ENCODE measurements around the gene TJP1.
"Not testable (repeated sequence)": the region's sequence is repeated elsewhere in the genome, so short reads cannot be mapped to it uniquely, and the experiment has no call there.

Gene TJP1

DNA sequence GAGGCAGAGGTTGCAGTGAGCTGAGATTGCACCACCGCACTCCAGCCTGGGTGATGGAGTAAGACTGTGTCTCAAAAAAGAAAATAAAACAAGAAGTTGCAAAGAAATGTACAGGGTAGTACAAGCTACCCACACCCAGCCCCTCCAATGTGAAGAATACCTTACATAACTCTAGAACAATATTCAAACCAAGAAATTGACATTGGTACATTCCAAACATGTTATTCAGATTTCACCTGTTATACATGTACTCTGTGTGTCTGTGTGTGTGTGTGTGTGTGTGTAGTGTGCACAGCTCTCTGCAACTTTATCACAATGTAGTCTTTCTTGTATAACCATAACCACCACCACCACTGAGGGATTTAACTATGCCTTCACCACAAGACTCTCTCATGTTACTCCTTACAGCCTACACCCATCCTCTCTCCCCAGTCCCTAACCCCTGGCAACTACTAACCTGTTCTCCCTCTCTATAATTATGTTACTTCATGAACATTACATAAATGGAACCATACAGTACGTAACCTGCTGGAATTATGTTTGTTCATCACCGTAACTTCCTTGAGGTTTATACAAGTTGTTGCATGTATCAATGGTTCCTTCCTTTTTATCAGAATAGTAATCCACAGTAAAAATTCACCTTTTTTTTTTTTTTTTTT is 16.2 kb upstream of the TJP1 start:
- no peak for DNase-seq

DNA sequence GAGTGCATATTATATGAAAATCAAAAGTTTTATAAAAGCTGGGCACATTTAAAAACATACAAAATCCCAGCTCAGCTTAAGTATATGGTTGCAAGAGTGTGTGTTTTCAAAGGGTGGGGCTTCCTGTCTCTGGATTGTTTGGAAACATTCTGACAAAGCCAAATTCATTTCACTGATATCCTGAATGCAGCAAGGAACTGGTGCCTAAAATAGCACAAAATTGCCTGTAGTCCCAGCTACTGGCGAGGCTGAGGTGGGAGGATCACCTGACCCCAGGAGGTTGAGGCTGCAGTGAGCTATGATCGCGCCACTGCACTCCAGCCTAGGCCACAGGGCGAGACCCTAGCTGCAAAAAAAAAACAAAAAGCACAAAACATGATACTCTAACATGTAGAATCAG is 13.0 kb upstream of the TJP1 start:
- peak; percentile 31 for DNase-seq

DNA sequence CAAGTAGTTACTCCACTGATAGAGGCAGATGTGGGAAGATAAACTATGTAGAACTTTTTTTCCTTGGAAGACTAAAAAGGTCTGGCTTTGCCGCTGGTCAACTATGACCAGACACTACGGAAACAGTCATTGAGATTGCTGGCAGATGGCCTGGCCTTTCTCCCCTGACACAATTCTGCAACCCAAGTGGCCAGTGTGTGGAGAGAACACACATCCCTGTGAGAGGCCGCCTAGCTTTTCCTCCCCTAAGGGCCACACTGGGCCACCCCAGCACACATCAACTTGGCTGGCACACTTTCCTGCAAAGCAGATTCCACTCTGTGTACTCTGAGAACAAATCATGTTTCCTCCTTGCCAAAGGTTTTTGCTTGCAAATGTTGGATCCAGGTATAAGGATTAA is 10.4 kb upstream of the TJP1 start:
- no peak for DNase-seq

DNA sequence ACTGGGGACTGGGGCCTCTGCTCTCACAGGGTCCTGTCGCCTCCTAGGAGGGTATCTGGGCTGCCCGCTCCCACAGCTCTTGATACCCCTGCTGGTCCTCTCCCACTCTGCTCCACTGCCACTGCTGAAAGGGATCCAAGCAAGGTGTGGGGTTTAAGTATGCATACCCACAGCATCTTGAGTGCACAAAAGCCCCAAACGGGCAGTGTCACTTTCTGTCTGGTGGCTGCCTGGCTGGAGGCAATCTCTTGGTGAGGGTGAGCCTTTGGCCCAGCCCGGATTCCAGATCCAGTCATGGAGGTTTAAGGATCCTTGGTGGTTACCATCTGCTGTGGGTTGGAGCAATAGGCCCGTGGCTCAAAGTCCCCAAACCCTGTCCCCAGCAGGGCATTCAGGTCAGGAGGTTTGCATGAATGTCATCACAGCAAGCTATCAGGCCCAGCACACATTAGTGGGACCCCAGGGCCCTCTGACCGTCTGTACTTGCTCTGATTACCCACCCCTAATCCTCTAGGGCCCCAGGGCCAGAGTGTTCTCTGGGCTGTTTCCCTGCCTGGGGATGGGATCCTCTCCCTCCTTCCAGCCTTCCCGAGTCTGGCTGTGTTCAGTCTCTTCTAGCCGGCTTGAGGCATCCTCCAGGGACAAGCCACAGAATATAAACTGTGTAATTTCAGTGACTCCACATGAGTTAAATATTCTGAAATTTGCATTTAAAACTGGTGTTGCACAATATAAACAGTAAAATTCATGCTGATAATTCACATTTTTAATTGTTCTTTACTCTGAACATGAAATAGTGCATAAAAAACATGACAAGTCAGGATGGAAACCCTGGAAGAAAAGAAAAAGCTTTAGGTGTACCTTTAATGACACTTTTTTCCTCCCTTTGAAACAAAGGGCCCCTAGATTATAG is 4.9 kb upstream of the TJP1 start:
- no peak for DNase-seq

DNA sequence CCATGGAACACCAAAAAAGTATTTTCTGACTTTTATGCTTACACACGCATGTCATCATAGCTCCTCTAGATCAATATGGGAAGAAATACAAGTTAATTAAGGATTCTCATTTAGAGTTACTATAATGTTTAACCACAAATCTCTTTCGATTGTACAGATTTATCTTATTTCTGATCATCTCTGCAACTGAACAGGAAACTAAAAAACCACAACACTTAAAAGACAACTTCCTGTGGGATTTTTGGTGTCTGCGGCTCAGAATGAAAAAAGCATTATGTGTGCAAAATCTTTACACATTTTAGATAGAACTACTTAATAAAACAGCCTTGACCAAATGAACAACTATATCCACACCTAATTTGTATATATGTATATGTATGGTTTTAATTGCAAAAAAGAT is 3.0 kb upstream of the TJP1 start:
- no peak for DNase-seq

DNA sequence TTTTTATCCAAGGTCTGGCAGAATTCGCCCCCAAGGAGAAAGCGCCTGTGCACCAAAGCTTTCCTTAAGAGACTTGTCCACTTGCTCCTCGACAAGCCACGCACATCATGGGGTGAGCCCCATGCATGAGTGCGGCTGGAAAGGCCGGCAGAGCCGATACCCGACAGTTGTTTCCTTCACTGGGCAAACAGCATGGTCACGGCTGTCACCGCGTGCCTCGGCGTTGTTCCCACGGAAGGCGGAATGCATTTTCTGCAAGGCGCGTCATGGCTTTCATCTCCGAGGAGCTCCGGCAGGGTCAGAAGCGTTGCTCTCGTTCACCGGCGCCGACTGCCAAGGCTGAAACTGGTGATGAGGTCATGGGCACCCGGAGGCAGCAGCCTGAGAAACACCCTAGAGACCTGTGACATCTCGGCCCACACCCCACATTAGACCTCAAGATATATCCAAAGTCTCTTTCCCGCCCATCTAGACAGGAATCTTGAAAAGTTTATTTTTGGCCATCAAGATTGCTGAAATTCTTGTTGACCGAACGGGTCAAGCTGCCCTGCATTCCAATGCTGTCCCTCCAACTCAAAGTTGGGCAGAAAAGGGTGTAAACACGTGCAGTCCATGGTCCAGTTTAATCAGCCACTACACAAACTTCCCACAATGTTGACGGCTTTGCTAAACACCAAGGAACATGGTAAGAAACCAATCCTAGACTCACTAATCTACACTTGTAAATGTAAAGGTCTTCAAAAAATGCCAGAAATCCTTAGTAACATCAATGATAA is 604 bp upstream of the TJP1 start:
- DNase-seq: no peak

DNA sequence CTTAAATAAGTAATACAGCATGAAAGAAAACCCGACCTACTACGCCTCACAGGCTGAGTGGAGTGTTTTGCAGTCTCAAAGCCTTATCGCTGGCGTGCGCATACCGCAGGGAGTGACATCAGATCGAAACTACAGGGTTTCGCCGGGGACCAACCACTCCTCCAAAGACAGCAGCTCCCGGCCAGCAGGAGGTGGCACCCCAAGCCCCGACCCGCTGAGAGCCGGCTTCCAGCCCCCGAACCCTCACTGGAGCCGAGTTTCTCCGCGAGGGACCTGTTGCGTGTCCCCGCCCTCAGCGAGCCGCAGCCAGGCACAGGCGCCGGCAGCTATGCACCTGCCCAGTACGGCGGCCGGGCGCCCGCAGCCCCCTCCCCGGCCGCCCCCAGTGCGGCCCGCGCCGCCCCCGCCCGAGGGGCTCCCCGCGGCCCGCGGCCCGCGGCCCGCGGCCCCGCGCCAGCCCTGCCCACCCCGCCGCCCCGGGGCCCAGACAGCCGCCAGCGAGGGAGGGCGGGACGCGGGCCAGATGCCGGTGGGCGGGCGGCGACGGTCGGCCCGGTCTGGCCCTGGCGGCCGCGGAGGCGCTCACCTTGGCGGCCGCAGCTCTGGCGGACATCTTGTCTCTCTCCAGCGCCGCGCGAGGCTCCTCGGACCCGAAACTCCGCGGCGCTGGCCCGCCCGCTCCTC is 710 bp downstream of the TJP1 start:
- peak; percentile 79 for DNase-seq

DNA sequence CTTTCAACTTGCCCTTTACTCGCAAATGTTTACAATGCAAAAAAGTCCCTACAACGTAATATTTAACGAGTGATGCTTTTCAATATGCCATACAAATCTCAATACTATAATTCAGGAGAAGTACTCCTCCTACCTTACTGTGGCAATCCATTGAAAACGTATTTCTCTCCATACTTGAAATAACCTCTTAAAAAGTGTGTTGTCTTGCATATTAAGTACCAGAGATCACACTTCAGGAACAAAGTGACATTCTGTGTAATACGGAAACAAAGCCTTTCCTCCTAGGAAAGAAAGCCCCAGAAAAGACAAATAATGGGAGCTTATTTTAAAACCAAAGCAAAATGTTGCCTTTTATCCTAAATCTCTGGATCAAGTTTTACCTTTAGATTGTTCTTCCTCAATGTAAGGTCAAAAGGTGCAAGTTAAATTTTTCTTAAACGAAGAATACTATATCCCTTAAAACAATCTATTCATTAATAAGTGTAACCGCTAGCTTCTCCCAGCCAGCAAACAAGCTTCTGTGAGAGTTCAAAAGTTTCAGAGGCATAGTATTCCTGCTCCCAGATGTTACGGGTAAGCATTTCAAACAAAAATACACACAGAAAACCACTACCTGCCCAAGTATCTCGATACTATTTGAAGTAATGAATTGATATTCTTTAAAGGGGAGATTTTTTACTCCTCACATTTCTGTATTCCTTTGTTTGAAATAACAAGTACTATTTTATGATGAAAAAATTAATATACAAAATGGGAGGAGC is 1.7 kb downstream of the TJP1 start:
- no peak for DNase-seq

DNA sequence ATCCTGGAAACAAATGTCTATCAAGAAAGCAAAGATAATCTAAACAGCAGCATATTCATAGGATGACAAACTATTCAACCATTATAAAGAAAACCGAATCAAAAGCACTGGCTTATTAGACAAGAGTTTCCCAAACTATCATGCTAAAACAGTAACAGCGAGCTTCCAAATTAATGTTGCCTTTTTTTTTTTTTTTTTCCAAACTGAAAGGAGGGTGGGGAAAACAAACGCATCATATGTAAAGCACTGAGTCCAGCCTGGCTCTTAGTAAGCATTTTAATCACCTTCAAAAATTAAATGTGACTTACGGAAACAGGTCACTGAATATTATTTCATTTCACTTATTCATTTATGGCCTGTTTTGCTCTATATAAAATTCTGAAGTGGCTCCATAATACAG is 2.3 kb downstream of the TJP1 start:
- DNase-seq: no peak

DNA sequence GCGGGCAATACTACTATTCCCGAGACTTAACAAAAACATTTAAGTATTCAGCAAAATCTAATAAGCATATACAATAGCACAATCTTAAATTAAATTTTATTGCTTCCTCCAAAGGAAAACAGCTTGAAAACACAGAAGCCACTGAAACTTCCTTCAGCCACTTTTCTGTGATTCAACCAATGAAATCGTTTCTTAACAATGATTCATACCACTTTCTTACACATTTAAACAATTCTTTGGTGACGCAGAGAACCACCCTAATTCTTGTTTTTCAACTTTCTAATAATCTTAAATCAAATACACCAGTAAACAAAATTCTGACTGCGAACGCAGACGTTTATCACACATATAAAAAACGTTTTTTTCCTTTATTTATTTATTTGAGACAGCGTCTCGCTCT is 4.1 kb downstream of the TJP1 start:
- DNase-seq: no peak

DNA sequence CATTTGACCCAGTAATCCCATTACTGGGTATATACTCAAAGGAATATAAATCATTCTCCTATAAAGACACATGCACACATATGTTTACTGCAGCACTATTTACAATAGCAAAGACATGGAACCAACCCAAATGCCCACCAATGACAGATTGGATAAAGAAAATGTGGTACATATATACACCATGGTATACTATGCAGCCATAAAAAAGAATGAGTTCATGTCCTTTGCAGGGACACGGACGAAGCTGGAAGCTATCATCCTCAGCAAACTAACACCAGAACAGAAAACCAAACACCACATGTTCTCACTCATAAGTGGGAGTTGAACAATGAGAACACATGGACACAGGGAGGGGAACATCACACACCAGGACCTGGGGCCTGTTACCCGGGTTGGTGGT is 4.8 kb downstream of the TJP1 start:
- DNase-seq: not testable (repeated sequence)

DNA sequence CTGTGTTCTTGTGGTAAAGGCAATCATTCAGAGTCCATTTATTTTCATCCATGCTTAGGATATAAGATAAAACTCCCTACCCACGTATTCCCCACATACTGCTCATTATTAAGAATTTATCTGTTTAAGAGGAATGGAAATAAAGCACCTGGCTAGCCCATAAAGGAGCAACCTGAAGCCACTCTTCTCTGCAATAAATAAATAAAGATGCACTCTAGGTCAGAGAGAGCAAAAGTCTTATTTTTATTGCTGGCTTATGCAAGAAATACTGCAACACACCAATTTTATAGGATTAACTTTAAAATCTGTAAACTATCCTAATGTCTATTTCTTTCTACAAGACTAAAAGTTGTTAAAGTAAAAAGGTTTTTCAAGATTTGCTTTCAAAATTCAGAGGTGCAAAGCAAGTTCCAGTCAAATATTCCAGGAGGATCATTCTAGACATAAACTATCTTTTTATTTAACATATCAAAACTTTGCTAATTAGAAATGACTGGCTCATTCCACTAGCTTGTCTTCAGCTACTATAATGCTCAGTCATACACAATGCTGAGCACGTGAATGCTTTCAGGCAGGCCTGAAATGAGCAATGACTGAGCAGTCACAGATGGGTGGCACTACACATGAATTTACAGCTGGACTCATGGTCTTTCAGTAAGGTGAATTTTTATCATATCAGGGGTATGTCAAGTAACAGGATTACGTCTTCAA is 7.1 kb downstream of the TJP1 start:
- DNase-seq: no peak

DNA sequence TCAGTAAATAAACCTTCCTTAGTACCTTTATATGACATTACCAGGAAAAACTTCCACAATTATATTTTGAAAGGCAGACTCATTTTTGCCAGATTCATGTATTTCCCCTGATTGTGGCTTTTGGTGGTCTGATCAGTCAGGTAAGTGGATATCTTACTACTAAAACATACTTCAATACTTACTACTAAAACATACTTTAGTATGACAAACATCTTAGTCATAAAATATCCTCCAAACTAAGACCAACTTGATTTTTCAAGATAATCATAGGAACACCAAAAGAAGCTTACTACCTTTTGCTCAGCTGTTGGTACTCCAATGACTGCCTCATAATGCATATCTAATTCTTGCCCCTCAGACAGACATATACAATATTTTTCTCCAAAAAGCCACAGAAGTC is 9.3 kb downstream of the TJP1 start:
- DNase-seq: no peak

DNA sequence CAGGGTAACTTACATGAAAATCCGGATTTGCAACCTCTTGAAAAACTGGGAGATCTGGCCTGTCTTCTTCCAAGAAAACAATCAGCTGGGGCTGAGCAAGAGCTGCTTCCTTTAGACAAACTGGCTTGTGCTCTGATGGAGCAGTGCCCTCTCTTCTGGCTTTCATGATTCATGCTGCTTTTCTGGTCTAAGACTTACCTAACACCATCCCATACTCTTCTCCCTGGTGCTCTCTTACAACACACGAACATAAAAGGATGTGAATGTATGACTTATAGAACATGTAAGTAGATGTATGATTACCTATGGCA is 9.9 kb downstream of the TJP1 start:
- DNase-seq: no peak

DNA sequence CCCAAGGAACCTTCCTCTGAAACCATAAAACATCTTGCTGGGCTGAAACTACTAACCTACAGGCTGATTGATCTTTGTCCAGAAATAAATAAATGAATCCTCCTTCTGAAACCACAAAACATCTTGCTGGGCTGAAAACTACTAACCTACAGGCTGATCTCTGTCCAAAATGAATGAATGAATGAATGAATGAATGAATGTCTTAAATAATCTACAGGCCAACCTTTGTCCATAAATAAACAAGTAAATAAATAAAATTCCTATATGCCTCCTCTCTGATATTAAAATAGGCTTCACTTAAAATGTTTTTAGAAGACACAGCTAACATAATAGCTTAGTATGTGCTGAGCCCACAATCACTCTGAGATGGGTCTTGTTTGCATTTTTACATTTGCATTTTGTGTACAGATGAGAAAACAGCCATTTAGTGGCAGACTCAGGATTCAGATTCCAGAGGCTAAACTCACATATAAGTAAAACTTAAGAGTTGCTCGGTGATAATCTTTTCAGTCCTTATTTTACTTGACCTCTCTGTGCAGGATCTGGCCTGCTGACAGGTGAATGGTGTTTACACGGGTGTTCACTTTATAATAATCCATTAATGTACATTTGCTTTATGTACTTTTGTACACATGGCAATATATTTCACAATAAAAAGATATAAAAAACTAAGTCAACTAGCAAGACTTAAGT is 10.4 kb downstream of the TJP1 start:
- DNase-seq: no peak

DNA sequence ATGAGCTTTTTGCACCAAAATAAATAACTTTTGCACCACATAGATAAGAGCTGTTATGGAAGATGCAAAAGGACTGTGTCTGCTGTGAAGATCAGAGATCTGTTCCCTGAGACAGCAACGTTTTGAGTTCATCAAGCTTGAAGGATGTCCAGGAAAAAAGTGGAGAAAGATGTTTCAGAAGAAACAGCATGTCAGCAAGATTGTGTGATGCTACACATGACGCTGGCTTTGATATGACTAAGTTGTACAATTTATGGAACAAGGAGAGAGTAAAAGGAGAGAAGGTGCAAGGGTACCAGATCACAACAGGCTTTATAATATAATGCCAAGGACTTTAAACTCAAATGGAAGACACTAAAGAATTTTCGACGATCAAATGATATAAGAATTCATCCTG is 16.6 kb downstream of the TJP1 start:
- no peak for DNase-seq

DNA sequence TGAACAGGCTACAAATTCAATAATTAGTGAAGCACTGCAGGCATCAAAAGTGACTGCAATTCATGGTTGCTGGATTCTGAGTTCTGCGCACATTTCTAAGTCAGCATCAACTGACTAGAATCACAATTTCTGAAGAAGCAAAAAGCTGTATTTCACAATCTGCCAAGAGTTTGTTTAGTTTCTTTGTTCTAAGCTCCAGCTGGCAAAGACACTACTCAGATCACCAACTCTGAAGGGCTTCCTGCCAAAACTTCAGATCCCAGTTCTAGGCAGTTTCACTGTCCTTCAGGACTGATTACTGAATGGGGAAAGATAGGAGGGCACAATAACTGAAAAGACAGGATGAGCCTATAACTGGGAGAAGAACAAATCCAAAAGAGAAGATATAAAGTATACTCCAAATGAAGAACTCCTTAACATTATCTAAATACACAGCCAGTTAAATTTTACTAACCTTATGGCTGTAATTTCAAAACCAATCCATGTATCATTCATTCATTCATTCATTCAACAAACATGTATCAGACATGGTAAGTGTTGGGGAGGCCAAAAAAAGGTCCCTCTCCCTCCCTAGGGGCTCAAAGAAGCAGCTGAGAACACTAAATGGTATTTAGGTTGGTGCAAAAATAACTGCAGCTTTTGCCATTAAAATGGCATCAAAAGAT is 17.1 kb downstream of the TJP1 start:
- peak; percentile 34 for DNase-seq

DNA sequence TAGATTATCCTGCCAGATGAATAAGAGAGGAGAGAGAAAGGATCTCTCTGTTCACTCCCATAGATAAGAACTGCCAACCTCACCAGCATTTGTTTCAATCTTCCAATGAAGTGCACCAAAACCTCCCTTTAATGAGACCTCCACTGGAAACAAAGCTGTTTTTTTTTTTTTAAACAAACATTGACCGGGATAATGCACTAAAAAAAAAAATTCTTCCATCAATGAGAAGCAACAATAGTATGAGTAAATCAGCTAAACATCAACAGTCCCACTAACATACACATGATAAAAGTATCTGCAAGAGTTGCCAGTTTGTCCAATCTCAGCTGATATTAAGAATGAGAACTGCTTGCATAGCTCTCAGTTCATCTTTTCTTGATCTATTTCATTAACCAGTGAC is 19.9 kb downstream of the TJP1 start:
- DNase-seq: no peak

DNA sequence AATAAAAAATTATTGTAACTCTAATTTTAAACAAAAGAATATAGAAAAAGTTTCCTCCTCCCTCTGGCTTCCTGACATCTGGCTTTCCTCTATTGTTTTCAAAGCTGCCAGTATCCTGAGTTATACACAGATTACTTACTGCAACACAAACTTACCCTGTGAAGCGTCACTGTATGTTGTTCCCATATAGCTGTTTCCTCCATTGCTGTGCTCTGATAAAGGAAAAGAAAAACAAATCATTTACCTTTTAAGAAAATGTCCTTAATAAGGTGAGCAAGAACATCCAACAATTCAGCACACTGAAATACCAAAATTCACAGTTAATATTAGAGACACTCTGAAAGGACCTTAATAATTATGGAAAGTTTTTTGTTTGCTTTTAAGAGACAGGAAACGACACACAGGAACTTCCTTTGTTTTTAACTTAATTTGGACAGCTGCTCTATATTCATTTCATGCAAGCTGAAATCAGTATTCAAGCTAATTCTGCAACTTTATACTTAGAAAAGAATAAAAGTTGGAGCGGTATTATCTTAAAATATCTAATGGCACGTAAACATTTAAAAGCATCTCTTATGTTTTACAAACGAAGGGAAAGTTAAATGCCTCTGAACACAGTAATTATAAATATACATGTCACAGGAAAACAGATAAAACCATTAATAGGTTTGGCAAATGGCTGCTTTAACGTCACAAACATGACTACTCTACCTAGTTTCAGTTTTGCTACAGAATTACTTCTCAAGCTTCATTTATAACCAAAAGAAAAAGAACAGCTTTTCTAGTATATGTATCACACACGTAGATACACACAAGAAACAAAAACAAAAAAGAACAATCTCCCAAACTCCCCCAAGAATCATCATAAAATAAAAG is 21.5 kb downstream of the TJP1 start:
- DNase-seq: no peak

DNA sequence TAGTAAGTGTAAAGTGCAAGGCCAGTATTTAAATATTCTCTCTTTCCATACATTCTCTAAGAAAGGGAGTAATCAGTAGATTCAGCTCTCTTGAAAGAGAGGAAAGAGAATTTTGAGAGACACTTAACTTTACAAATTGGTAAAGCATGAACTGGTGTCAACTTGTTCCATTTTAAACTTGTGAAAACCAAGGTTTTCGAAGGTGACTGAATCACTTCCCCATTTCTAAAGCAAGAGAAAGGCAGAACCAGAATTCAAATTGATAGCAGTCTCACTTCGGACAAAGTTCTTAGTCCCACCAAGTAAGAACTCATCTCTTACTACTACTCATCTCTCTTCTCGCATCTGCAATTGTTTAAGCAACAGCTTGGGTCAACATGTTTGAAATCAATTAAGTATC is 22.4 kb downstream of the TJP1 start:
- DNase-seq: no peak
